ENCODE results near the gene CENPVL1. TPM values are rescaled to one million over a fixed set of nuclear protein-coding genes. Genes with fewer than 3 reads are reported as not detected.

CENPVL1 gene
- total and polyA plus RNA-seq, 2 experiments from 2014 or later: 1.2 to 1.4 TPM

DNA sequence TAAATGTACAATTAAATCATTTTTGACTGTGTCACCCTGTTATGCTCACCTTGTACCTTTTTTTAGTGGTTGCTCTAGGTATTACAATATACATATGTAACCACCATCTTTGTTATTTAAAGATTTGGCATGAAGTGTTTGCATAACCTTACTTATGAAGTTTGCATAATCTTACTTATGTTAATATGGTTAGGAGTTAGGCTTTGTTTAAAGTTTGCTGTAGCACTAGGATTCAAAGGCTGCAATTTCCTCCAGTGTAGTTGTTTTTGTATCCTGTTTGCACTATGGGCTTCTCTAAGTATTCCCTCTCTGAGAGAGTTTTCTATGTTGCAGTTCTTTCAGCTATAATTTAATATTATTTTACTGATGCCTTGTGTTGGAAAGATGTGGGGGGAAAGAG is 17.9 kb downstream of the CENPVL1 start:
- Histone ChIP-seq H3K9me3 (ENCODE audit: low read depth) (no peaks in the 10 kb centered on the region), H3K27me3 (no peaks in the 10 kb centered on the region), H3K4me1 (ENCODE audit: low read depth) (no peaks in the 10 kb centered on the region), H3K4me3 (no peak overlapping the region), H3K36me3 (no peaks in the 10 kb centered on the region), H3K27ac (no peak overlapping the region)
- no peak for TF ChIP-seq CTCF (IDR thresholded peaks at IDR 0.05; ENCODE audit: low read depth, low read length)
- DNase-seq (ENCODE audit: low read depth in 1 of 2, low spot score in 1 of 2): no peak

- Histone ChIP-seq H3K27me3 (peaks cover 7% of the 10 kb centered on the region), H3K27ac (no peak overlapping the region), H3K4me1 (ENCODE audit: low read depth) (no peaks in the 10 kb centered on the region), H3K9me3 (ENCODE audit: low read depth) (no peaks in the 10 kb centered on the region), H3K36me3 (no peaks in the 10 kb centered on the region), H3K4me3 (no peak overlapping the region)
- no peak for TF ChIP-seq CTCF (IDR thresholded peaks at IDR 0.05; ENCODE audit: low read depth, low read length)
- DNase-seq (ENCODE audit: low read depth in 1 of 2, low spot score in 1 of 2): no peak
Measured at GRCh38 chrX:51737091-51737490, 26.8 kb downstream of the CENPVL1 start.

- H3K4me3 ChIP-seq: no peak overlapping the region
Measured at GRCh38 chrX:51742586-51742985, 32.3 kb downstream of the CENPVL1 start.

GRCh38 chrX:51743179-51743957 is 33.1 kb downstream of the CENPVL1 start, which contains the start of gene GSPT2:
TSS of gene GSPT2 (plus strand) at chrX:51743442. CDS start at chrX:51743627, 185 bp downstream.
- H3K36me3 ChIP-seq: peaks cover 3% of the 10 kb centered on the region

More at GRCh38 chrX:51742586-51742985, 32.3 kb downstream of the CENPVL1 start:
- DNase-seq (ENCODE audit: low read depth in 1 of 2, low spot score in 1 of 2): no peak
- Histone ChIP-seq H3K36me3 (peaks cover 3% of the 10 kb centered on the region), H3K27me3 (peaks cover 7% of the 10 kb centered on the region), H3K27ac (no peak overlapping the region), H3K4me1 (ENCODE audit: low read depth) (no peaks in the 10 kb centered on the region), H3K9me3 (ENCODE audit: low read depth) (no peaks in the 10 kb centered on the region)
- TF ChIP-seq CTCF (IDR thresholded peaks at IDR 0.05; ENCODE audit: low read depth, low read length): no peak

DNA sequence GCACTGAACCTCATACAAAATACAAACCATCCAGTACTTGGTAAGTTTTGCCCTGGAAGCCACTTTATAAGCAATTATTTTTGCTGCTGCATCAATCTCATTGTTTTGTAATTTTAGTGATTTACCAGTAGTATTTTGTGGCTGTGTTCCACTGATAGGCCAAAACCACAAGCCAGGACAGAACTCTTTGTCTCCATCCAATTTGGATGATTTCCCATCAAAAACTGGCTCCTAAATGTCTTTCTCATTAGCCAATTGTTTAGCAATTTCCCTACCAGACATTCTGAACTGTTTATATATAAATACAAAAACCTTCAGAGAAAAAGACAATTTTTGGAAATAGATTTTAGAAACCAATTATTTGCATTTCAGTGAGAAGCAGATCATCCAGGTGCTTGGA is 37.4 kb downstream of the CENPVL1 start:
- H3K27ac ChIP-seq: no peak overlapping the region
- H3K36me3 ChIP-seq: peaks cover 3% of the 10 kb centered on the region
- H3K4me1 ChIP-seq (ENCODE audit: low read depth): no peaks in the 10 kb centered on the region
- no peak overlapping the region for H3K4me3 ChIP-seq
- H3K27me3 ChIP-seq: no peaks in the 10 kb centered on the region
- peak in 1 of 2 donors; percentile 53 for DNase-seq (ENCODE audit: low read depth in 1 of 2, low spot score in 1 of 2)
- no peaks in the 10 kb centered on the region for H3K9me3 ChIP-seq (ENCODE audit: low read depth)
- no peak for TF ChIP-seq CTCF (IDR thresholded peaks at IDR 0.05; ENCODE audit: low read depth, low read length)

More at GRCh38 chrX:51743179-51743957, 33.1 kb downstream of the CENPVL1 start, which contains the start of gene GSPT2:
- Histone ChIP-seq H3K27me3 (peaks cover 7% of the 10 kb centered on the region), H3K9me3 (ENCODE audit: low read depth) (no peaks in the 10 kb centered on the region), H3K27ac (peak within 1 kb of the TSS; percentile 79), H3K4me1 (ENCODE audit: low read depth) (no peaks in the 10 kb centered on the region), H3K4me3 (peak within 1 kb of the TSS; percentile 67)
- peak; percentile 60 to 82 for DNase-seq (ENCODE audit: low read depth in 1 of 2, low spot score in 1 of 2)
- TF ChIP-seq CTCF (IDR thresholded peaks at IDR 0.05; ENCODE audit: low read depth, low read length): no peak
